GM12878 (cell line): ENCODE data around the gene RHBDF2.

ENCODE experiments used
- CBX5 ChIP-seq: sonication (generic); IDR thresholded peaks from 2 replicates; pipeline ENCODE4 v1.6.1; 2016; ENCODE audit warnings: low read depth, moderate library complexity, mild to moderate bottlenecking, inconsistent platforms
- CTCF ChIP-seq, 3 experiments: IDR thresholded peaks in 2 of 3; conservative IDR thresholded peaks in 1 of 3; 2 replicates each; pipeline ENCODE4 v1.5.1; 2011; ENCODE audit warnings: low read depth in 3 of 3, low read length in 3 of 3, mild to moderate bottlenecking in 3 of 3, control low read depth in 2 of 3, moderate library complexity in 2 of 3, inconsistent platforms in 1 of 3, mixed read lengths in 1 of 3; ENCODE audit not compliant: control insufficient read depth in 2 of 3, insufficient read depth in 1 of 3; ENCODE audit errors: extremely low read depth in 1 of 3
- GABPA ChIP-seq: IDR thresholded peaks from 2 replicates; pipeline ENCODE4 v1.6.1; 2014; ENCODE audit warnings: antibody characterized with exemption, low read depth, mild to moderate bottlenecking, inconsistent platforms
- RAD21 ChIP-seq: IDR thresholded peaks from 2 replicates; pipeline ENCODE4 v1.6.1; 2011; ENCODE audit warnings: mild to moderate bottlenecking, low read depth, low read length, moderate library complexity; ENCODE audit not compliant: insufficient read depth
- TF ChIP-seq, protein P1 (sequence below): IDR thresholded peaks from 2 replicates; pipeline ENCODE4 v1.6.1; 2012; ENCODE audit warnings: low read depth, low read length, improper control_type of control experiment
- TF ChIP-seq, protein P2 (sequence below): IDR thresholded peaks from 2 replicates; pipeline ENCODE4 v1.6.1; 2011; ENCODE audit warnings: borderline replicate concordance, low read depth, mild to moderate bottlenecking, moderate library complexity, low read length; ENCODE audit not compliant: insufficient read depth, poor library complexity, severe bottlenecking

- TF ChIP-seq CTCF (IDR thresholded peaks at IDR 0.05 in 2 of 3, conservative IDR thresholded peaks at IDR 0.05 in 1 of 3; ENCODE audit: control insufficient read depth in 2 of 3, extremely low read depth in 1 of 3, insufficient read depth in 1 of 3, low read depth in 3 of 3, low read length in 3 of 3) (no peak), RAD21 (no peak), GABPA (no peak), CBX5 (no peak)
- TF ChIP-seq, protein P1, sequence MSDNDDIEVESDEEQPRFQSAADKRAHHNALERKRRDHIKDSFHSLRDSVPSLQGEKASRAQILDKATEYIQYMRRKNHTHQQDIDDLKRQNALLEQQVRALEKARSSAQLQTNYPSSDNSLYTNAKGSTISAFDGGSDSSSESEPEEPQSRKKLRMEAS, result no peak
- TF ChIP-seq, protein P2, sequence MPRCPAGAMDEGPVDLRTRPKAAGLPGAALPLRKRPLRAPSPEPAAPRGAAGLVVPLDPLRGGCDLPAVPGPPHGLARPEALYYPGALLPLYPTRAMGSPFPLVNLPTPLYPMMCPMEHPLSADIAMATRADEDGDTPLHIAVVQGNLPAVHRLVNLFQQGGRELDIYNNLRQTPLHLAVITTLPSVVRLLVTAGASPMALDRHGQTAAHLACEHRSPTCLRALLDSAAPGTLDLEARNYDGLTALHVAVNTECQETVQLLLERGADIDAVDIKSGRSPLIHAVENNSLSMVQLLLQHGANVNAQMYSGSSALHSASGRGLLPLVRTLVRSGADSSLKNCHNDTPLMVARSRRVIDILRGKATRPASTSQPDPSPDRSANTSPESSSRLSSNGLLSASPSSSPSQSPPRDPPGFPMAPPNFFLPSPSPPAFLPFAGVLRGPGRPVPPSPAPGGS, result no peak
These were observed 4.8 kb downstream of the RHBDF2 start for GRCh38 chr17:76496464-76496863.
